ENCODE data around the gene GRWD1. TPM values are rescaled to one million over a fixed set of nuclear protein-coding genes. Genes with fewer than 3 reads are reported as not detected.
"Not testable (repeated sequence)": the region's sequence is repeated elsewhere in the genome, so short reads cannot be mapped to it uniquely, and the experiment has no call there.

GRWD1 gene
- total RNA-seq, 1 experiment from 2014 or later: 77.4 TPM

DNA sequence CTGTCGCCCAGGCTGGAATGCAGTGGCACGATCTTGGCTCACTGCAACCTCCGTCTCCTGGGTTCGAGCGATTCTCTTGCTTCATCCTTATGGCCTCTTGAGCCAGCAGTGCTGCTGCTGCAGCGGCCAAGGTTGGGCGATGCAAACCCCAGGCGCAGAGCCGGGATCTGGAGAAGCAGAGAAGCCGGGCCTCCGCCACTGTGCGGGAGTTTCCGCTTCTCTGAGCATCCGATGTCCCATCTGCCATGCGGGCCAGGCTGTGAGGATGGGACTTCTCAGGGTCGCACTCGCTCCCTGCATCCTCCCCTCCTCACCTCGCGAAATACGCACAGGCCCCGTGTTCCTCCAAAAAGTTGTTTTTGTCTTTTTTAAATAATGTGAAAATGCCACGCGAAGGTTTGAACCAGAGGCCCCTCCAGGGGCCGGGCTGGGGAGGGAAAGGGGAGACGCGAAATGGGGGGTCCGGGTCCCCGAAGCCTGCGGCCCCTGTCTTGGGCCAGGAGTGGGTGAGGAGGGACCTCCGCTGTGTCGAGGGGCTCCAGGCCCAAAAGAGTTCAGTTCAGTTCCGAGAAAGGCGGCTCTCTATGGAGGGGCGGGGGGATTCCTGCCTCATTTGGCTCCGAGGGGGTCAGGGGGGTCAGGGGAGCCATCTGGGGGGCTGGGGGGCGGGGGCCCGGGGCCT, 39.3 kb downstream of the GRWD1 start:
- H3K36me3 ChIP-seq (ENCODE audit: control insufficient read depth, insufficient read depth, low read length): no peaks in the 10 kb centered on the region
- intact Hi-C loops (cut with micrococcal nuclease; ENCODE audit: unreplicated experiment): no loop called here
- H3K27me3 ChIP-seq (replicated peaks; ENCODE audit: control insufficient read depth, insufficient read depth, low read length): no peaks in the 10 kb centered on the region
- Mint-ChIP-seq H3K27me3 (ENCODE audit: insufficient read depth, unreplicated experiment) (no peaks in the 10 kb centered on the region), H3K9me3 (ENCODE audit: unreplicated experiment) (no peaks in the 10 kb centered on the region), H3K27ac (ENCODE audit: unreplicated experiment) (peak overlapping the region; percentile 23), H3K36me3 (ENCODE audit: insufficient read depth, unreplicated experiment) (peaks cover 66% of the 10 kb centered on the region), H3K4me1 (ENCODE audit: low read depth, unreplicated experiment) (peaks cover 15% of the 10 kb centered on the region), H3K4me3 (ENCODE audit: unreplicated experiment) (no peak overlapping the region)
- peaks cover 13% of the 10 kb centered on the region for H3K4me1 ChIP-seq
- ChIA-PET POLR2A (no interaction called here), CTCF (no interaction called here)
- no TSS peak for BruUV-seq (replicated peaks)
- no peak for TF ChIP-seq CTCF (IDR thresholded peaks at IDR 0.05; ENCODE audit: insufficient read depth in 1 of 2, low read depth in 1 of 2, low read length in 1 of 2, severe bottlenecking in 1 of 2, unreplicated experiment in 1 of 2)
- no peak for DNase-seq
- H3K9me3 ChIP-seq: no peaks in the 10 kb centered on the region
- H3K4me3 ChIP-seq (ENCODE audit: low read depth, low read length): no peak overlapping the region

GRCh38 chr19:48486706-48487105, 40.9 kb downstream of the GRWD1 start:
- BruUV-seq (replicated peaks); H3K36me3 ChIP-seq (ENCODE audit: control insufficient read depth, insufficient read depth, low read length); H3K27me3 Mint-ChIP-seq (ENCODE audit: insufficient read depth, unreplicated experiment); H3K9me3 Mint-ChIP-seq (ENCODE audit: unreplicated experiment); H3K4me3 ChIP-seq (ENCODE audit: low read depth, low read length); H3K4me3 Mint-ChIP-seq (ENCODE audit: unreplicated experiment); H3K9me3 ChIP-seq; POLR2A ChIA-PET; H3K27me3 ChIP-seq (replicated peaks; ENCODE audit: control insufficient read depth, insufficient read depth, low read length); DNase-seq; intact Hi-C loops (cut with micrococcal nuclease; ENCODE audit: unreplicated experiment): not testable (repeated sequence)
- Mint-ChIP-seq H3K4me1 (ENCODE audit: low read depth, unreplicated experiment) (peaks cover 21% of the 10 kb centered on the region), H3K36me3 (ENCODE audit: insufficient read depth, unreplicated experiment) (peaks cover 53% of the 10 kb centered on the region), H3K27ac (ENCODE audit: unreplicated experiment) (peak overlapping the region; percentile 8)
- CTCF ChIA-PET: interaction anchor here (4.1 kb wide), 1 partner anchor 98 kb away, joined by 73 read pairs; no protein-coding TSS in a partner anchor
- peaks cover 13% of the 10 kb centered on the region for H3K4me1 ChIP-seq

DNA sequence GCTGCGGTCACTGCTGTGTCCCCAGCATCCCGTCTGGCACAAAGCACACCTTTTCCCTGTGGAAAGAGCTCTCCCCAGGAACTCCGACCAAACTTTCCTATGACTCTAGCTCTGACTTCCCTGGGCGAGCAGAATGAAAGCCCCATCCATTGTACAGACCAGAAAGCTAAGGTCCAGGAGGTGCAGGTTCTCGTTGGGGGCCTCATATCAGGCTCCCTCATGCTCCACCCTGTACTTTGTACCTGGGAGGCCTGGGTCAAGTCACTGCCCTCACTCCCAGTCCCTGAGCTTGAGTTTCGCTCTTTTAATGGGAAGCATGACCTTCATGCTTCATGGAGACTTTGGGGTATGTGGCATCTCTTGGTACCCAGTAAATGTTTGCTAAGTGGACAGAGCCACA, 41.8 kb downstream of the GRWD1 start:
- no peak overlapping the region for H3K27ac Mint-ChIP-seq (ENCODE audit: unreplicated experiment)
- no peak for DNase-seq
- ChIA-PET CTCF (interaction anchor here (0.5 to 4.1 kb wide), 5 partner anchors 18 to 121 kb away, joined by 3 to 73 read pairs (median 4); no protein-coding TSS in a partner anchor), POLR2A (interaction anchor here (0.6 to 1.1 kb wide), 3 partner anchors 15 to 19 kb away, joined by 3 to 6 read pairs (median 4); no protein-coding TSS in a partner anchor)
- BruUV-seq (replicated peaks): no TSS peak
- H3K4me1 ChIP-seq: peaks cover 16% of the 10 kb centered on the region
- H3K9me3 ChIP-seq: no peaks in the 10 kb centered on the region
- intact Hi-C loops (cut with micrococcal nuclease; ENCODE audit: unreplicated experiment): no loop called here
- H3K4me3 ChIP-seq (ENCODE audit: low read depth, low read length): no peak overlapping the region
- peaks cover 28% of the 10 kb centered on the region for H3K4me1 Mint-ChIP-seq (ENCODE audit: low read depth, unreplicated experiment)
- H3K36me3 ChIP-seq (ENCODE audit: control insufficient read depth, insufficient read depth, low read length): no peaks in the 10 kb centered on the region
- H3K27me3 ChIP-seq (replicated peaks; ENCODE audit: control insufficient read depth, insufficient read depth, low read length): no peaks in the 10 kb centered on the region
- peaks cover 53% of the 10 kb centered on the region for H3K36me3 Mint-ChIP-seq (ENCODE audit: insufficient read depth, unreplicated experiment)
- no peak for TF ChIP-seq CTCF (IDR thresholded peaks at IDR 0.05; ENCODE audit: insufficient read depth in 1 of 2, low read depth in 1 of 2, low read length in 1 of 2, severe bottlenecking in 1 of 2, unreplicated experiment in 1 of 2)
- no peaks in the 10 kb centered on the region for H3K9me3 Mint-ChIP-seq (ENCODE audit: unreplicated experiment)
- no peak overlapping the region for H3K4me3 Mint-ChIP-seq (ENCODE audit: unreplicated experiment)
- no peaks in the 10 kb centered on the region for H3K27me3 Mint-ChIP-seq (ENCODE audit: insufficient read depth, unreplicated experiment)

Data from Caco-2 (cell line).